ENCODE data around the gene PTGES2. TPM values are rescaled to one million over a fixed set of nuclear protein-coding genes. Genes with fewer than 3 reads are reported as not detected.

PTGES2 gene
- total and polyA plus RNA-seq, 2 of the 13 experiments (the other 11 are each of a cell fraction or from before 2014, with no cell fraction given): 63.7 to 79.8 TPM

DNA sequence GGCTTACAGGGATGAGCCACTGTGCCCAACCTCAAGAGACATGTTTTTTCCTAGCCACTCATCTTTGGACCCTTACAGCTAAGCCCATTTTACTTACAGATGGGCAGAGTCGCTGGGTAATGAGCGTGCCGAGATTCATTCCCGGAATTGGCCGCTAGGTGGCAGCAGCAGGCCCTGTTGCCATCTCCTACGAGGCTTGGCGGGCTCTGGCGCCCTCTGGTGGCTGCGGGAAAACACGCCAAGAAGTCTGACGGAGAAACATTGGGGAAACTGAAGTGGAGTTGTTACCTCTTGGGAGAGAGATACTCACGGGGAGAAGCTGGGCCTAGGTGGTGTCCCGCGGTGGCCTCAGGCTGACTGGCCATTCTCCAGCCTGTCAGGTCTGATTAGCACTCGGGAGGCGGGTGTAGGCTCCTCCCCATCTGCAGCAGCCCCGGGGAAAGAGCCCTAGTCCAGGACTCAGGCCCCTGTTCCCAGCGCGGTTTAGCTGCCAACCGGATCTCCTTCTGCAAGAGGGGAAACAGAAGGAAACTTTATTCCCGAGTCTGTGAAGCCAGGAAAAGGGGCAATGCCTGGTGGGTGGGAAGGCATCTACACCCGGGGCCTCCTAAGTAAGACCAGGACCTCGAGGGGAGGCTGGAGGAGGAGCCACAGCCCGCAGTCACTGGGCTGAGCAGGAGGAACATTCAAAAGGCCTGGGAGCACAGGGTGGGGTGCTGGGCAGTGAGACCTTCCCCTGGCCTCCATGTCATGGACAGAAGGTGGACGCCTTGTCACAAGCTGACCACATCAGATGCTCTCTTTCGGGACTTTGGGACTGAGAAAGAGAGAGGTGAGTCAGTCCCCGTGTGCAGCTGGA lies 9.7 kb downstream of the PTGES2 start (continued):
- no peak for TF ChIP-seq SRSF1 (optimal IDR thresholded peaks at IDR 0.05; ENCODE audit: low read depth, low read length)
- TF ChIP-seq, protein P1, sequence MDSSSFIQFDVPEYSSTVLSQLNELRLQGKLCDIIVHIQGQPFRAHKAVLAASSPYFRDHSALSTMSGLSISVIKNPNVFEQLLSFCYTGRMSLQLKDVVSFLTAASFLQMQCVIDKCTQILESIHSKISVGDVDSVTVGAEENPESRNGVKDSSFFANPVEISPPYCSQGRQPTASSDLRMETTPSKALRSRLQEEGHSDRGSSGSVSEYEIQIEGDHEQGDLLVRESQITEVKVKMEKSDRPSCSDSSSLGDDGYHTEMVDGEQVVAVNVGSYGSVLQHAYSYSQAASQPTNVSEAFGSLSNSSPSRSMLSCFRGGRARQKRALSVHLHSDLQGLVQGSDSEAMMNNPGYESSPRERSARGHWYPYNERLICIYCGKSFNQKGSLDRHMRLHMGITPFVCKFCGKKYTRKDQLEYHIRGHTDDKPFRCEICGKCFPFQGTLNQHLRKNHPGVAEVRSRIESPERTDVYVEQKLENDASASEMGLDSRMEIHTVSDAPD (CRISPR knock-in tag; IDR thresholded peaks at IDR 0.05): no peak
- no peak for TF ChIP-seq ZNF850 (CRISPR knock-in tag; conservative IDR thresholded peaks at IDR 0.05)
- TF ChIP-seq, protein P2, sequence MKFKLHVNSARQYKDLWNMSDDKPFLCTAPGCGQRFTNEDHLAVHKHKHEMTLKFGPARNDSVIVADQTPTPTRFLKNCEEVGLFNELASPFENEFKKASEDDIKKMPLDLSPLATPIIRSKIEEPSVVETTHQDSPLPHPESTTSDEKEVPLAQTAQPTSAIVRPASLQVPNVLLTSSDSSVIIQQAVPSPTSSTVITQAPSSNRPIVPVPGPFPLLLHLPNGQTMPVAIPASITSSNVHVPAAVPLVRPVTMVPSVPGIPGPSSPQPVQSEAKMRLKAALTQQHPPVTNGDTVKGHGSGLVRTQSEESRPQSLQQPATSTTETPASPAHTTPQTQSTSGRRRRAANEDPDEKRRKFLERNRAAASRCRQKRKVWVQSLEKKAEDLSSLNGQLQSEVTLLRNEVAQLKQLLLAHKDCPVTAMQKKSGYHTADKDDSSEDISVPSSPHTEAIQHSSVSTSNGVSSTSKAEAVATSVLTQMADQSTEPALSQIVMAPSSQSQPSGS (CRISPR knock-in tag; IDR thresholded peaks at IDR 0.05): peak; percentile 66
- TF ChIP-seq, protein P3, sequence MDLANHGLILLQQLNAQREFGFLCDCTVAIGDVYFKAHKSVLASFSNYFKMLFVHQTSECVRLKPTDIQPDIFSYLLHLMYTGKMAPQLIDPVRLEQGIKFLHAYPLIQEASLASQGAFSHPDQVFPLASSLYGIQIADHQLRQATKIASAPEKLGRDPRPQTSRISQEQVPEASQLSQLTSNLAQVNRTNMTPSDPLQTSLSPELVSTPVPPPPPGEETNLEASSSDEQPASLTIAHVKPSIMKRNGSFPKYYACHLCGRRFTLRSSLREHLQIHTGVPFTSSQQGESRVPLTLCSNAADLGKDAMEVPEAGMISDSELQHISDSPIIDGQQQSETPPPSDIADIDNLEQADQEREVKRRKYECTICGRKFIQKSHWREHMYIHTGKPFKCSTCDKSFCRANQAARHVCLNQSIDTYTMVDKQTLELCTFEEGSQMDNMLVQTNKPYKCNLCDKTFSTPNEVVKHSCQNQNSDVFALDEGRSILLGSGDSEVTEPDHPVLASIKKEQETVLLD (CRISPR knock-in tag; IDR thresholded peaks at IDR 0.05; ENCODE audit: low read depth): no peak
- no peak for TF ChIP-seq TEAD2 (CRISPR knock-in tag; IDR thresholded peaks at IDR 0.05)
- no peak for TF ChIP-seq ZNF652 (CRISPR knock-in tag; IDR thresholded peaks at IDR 0.05; ENCODE audit: borderline replicate concordance, low read depth)
- TF ChIP-seq, protein P4, sequence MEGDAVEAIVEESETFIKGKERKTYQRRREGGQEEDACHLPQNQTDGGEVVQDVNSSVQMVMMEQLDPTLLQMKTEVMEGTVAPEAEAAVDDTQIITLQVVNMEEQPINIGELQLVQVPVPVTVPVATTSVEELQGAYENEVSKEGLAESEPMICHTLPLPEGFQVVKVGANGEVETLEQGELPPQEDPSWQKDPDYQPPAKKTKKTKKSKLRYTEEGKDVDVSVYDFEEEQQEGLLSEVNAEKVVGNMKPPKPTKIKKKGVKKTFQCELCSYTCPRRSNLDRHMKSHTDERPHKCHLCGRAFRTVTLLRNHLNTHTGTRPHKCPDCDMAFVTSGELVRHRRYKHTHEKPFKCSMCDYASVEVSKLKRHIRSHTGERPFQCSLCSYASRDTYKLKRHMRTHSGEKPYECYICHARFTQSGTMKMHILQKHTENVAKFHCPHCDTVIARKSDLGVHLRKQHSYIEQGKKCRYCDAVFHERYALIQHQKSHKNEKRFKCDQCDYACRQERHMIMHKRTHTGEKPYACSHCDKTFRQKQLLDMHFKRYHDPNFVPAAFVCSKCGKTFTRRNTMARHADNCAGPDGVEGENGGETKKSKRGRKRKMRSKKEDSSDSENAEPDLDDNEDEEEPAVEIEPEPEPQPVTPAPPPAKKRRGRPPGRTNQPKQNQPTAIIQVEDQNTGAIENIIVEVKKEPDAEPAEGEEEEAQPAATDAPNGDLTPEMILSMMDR (CRISPR knock-in tag; IDR thresholded peaks at IDR 0.05): peak; percentile 100
- peak; percentile 71 for TF ChIP-seq TBL1XR1 (IDR thresholded peaks at IDR 0.05; ENCODE audit: borderline replicate concordance, low read length, partially characterized antibody)
- TF ChIP-seq STAG1 (CRISPR knock-in tag; IDR thresholded peaks at IDR 0.05): peak; percentile 98
- TF ChIP-seq, protein P5, sequence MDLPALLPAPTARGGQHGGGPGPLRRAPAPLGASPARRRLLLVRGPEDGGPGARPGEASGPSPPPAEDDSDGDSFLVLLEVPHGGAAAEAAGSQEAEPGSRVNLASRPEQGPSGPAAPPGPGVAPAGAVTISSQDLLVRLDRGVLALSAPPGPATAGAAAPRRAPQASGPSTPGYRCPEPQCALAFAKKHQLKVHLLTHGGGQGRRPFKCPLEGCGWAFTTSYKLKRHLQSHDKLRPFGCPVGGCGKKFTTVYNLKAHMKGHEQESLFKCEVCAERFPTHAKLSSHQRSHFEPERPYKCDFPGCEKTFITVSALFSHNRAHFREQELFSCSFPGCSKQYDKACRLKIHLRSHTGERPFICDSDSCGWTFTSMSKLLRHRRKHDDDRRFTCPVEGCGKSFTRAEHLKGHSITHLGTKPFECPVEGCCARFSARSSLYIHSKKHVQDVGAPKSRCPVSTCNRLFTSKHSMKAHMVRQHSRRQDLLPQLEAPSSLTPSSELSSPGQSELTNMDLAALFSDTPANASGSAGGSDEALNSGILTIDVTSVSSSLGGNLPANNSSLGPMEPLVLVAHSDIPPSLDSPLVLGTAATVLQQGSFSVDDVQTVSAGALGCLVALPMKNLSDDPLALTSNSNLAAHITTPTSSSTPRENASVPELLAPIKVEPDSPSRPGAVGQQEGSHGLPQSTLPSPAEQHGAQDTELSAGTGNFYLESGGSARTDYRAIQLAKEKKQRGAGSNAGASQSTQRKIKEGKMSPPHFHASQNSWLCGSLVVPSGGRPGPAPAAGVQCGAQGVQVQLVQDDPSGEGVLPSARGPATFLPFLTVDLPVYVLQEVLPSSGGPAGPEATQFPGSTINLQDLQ (CRISPR knock-in tag; IDR thresholded peaks at IDR 0.05): no peak
- peak; percentile 48; the same call in 1 of the 2 replicates for TF ChIP-seq GABPB1 (CRISPR knock-in tag; IDR thresholded peaks at IDR 0.05)
- peak; percentile 67; the same call in 1 of the 2 replicates for TF ChIP-seq NRL (CRISPR knock-in tag; IDR thresholded peaks at IDR 0.05; ENCODE audit: borderline replicate concordance)
- TF ChIP-seq, protein P6, sequence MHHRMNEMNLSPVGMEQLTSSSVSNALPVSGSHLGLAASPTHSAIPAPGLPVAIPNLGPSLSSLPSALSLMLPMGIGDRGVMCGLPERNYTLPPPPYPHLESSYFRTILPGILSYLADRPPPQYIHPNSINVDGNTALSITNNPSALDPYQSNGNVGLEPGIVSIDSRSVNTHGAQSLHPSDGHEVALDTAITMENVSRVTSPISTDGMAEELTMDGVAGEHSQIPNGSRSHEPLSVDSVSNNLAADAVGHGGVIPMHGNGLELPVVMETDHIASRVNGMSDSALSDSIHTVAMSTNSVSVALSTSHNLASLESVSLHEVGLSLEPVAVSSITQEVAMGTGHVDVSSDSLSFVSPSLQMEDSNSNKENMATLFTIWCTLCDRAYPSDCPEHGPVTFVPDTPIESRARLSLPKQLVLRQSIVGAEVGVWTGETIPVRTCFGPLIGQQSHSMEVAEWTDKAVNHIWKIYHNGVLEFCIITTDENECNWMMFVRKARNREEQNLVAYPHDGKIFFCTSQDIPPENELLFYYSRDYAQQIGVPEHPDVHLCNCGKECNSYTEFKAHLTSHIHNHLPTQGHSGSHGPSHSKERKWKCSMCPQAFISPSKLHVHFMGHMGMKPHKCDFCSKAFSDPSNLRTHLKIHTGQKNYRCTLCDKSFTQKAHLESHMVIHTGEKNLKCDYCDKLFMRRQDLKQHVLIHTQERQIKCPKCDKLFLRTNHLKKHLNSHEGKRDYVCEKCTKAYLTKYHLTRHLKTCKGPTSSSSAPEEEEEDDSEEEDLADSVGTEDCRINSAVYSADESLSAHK (CRISPR knock-in tag; IDR thresholded peaks at IDR 0.05; ENCODE audit: borderline replicate concordance): no peak
- no peak for TF ChIP-seq LCORL (IDR thresholded peaks at IDR 0.05)
- peak; percentile 77 for TF ChIP-seq LCORL (CRISPR knock-in tag; IDR thresholded peaks at IDR 0.05)
- no peak for TF ChIP-seq MBNL3 (CRISPR knock-in tag; conservative IDR thresholded peaks at IDR 0.05)
